Measurements from ENCODE around the gene DMWD. TPM values are rescaled to one million over a fixed set of nuclear protein-coding genes. Genes with fewer than 3 reads are reported as not detected.
A peak's percentile ranks its signal among the peaks of the same experiment; 100 is the strongest.
"Not testable (repeated sequence)": the region's sequence is repeated elsewhere in the genome, so short reads cannot be mapped to it uniquely, and the experiment has no call there.

The DMWD gene
- total RNA-seq, 1 donor from 2014 or later: 95.3 TPM

DNA sequence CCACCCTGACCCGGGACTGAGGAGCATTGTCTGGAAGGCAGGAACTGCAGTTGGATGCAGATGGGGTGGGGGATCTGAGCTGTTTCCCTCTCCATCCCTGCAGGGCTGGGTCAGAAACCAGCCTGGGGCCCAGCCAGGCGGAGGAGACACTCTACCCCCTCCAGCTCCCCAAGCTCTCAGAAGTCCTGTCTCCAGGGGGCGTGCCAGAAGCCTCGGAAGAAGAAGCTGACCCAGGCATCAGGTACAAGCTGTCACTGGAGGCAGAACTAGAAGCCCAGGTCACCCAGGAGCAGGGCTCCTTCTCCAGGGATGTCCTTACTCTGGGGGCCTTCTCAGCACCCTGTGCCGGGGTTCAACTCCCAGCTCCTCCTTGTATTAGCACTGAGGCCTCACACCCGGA lies 39.1 kb downstream of the DMWD start:
- Mint-ChIP-seq H3K27ac (ENCODE audit: unreplicated experiment) (no peak overlapping the region), H3K4me1 (ENCODE audit: unreplicated experiment) (no peaks in the 10 kb centered on the region), H3K36me3 (ENCODE audit: low read depth, unreplicated experiment) (peaks cover 3% of the 10 kb centered on the region), H3K4me3 (ENCODE audit: unreplicated experiment) (no peak overlapping the region), H3K9me3 (ENCODE audit: unreplicated experiment) (no peaks in the 10 kb centered on the region), H3K27me3 (ENCODE audit: unreplicated experiment) (peaks cover 9% of the 10 kb centered on the region)
- TF ChIP-seq CTCF (IDR thresholded peaks at IDR 0.05; ENCODE audit: unreplicated experiment): no peak
- no peak for DNase-seq (ENCODE audit: low spot score)

- Mint-ChIP-seq H3K9me3 (ENCODE audit: unreplicated experiment) (no peaks in the 10 kb centered on the region), H3K27me3 (ENCODE audit: unreplicated experiment) (peaks cover 8% of the 10 kb centered on the region), H3K36me3 (ENCODE audit: low read depth, unreplicated experiment) (peaks cover 3% of the 10 kb centered on the region), H3K4me1 (ENCODE audit: unreplicated experiment) (no peaks in the 10 kb centered on the region), H3K4me3 (ENCODE audit: unreplicated experiment) (no peak overlapping the region), H3K27ac (ENCODE audit: unreplicated experiment) (no peak overlapping the region)
- TF ChIP-seq CTCF (IDR thresholded peaks at IDR 0.05; ENCODE audit: unreplicated experiment): no peak
- DNase-seq (ENCODE audit: low spot score): no peak
Measured at GRCh38 chr19:45752639-45753038, 40.0 kb downstream of the DMWD start.

- not testable (repeated sequence) for H3K27me3 Mint-ChIP-seq (ENCODE audit: unreplicated experiment); H3K4me1 Mint-ChIP-seq (ENCODE audit: unreplicated experiment); H3K9me3 Mint-ChIP-seq (ENCODE audit: unreplicated experiment); DNase-seq (ENCODE audit: low spot score); H3K36me3 Mint-ChIP-seq (ENCODE audit: low read depth, unreplicated experiment); H3K4me3 Mint-ChIP-seq (ENCODE audit: unreplicated experiment)
- H3K27ac Mint-ChIP-seq (ENCODE audit: unreplicated experiment): peak overlapping the region; percentile 54
Measured at GRCh38 chr19:45751483-45751882, 41.2 kb downstream of the DMWD start.

GRCh38 chr19:45747513-45747912 lies 45.1 kb downstream of the DMWD start:
- H3K4me1 Mint-ChIP-seq (ENCODE audit: unreplicated experiment): no peaks in the 10 kb centered on the region
- H3K4me3 Mint-ChIP-seq (ENCODE audit: unreplicated experiment): no peak overlapping the region
- peaks cover 3% of the 10 kb centered on the region for H3K27me3 Mint-ChIP-seq (ENCODE audit: unreplicated experiment)
- no peaks in the 10 kb centered on the region for H3K9me3 Mint-ChIP-seq (ENCODE audit: unreplicated experiment)
- no peak for DNase-seq (ENCODE audit: low spot score)
- TF ChIP-seq CTCF (IDR thresholded peaks at IDR 0.05; ENCODE audit: unreplicated experiment): no peak
- no peak overlapping the region for H3K27ac Mint-ChIP-seq (ENCODE audit: unreplicated experiment)
- no peaks in the 10 kb centered on the region for H3K36me3 Mint-ChIP-seq (ENCODE audit: low read depth, unreplicated experiment)

- Mint-ChIP-seq H3K36me3 (ENCODE audit: low read depth, unreplicated experiment) (no peaks in the 10 kb centered on the region), H3K27me3 (ENCODE audit: unreplicated experiment) (peaks cover 3% of the 10 kb centered on the region), H3K4me1 (ENCODE audit: unreplicated experiment) (no peaks in the 10 kb centered on the region), H3K27ac (ENCODE audit: unreplicated experiment) (no peak overlapping the region), H3K9me3 (ENCODE audit: unreplicated experiment) (no peaks in the 10 kb centered on the region), H3K4me3 (ENCODE audit: unreplicated experiment) (no peak overlapping the region)
- DNase-seq (ENCODE audit: low spot score): no peak
- TF ChIP-seq CTCF (IDR thresholded peaks at IDR 0.05; ENCODE audit: unreplicated experiment): no peak
Measured at GRCh38 chr19:45746866-45747265, 45.8 kb downstream of the DMWD start.

- no peak for TF ChIP-seq CTCF (IDR thresholded peaks at IDR 0.05; ENCODE audit: unreplicated experiment)
Measured at GRCh38 chr19:45745606-45746005, 47.0 kb downstream of the DMWD start.

More at GRCh38 chr19:45745606-45746005, 47.0 kb downstream of the DMWD start:
- H3K27me3 Mint-ChIP-seq (ENCODE audit: unreplicated experiment): peaks cover 3% of the 10 kb centered on the region
- no peak for DNase-seq (ENCODE audit: low spot score)
- no peaks in the 10 kb centered on the region for H3K9me3 Mint-ChIP-seq (ENCODE audit: unreplicated experiment)
- no peak overlapping the region for H3K27ac Mint-ChIP-seq (ENCODE audit: unreplicated experiment)
- H3K4me3 Mint-ChIP-seq (ENCODE audit: unreplicated experiment): no peak overlapping the region
- no peaks in the 10 kb centered on the region for H3K36me3 Mint-ChIP-seq (ENCODE audit: low read depth, unreplicated experiment)
- no peaks in the 10 kb centered on the region for H3K4me1 Mint-ChIP-seq (ENCODE audit: unreplicated experiment)

Data from endothelial cell (in vitro differentiated cells).